ENCODE results near the gene LRRC4.
A peak's percentile ranks its signal among the peaks of the same experiment; 100 is the strongest.

LRRC4 gene

GRCh38 chr7:128063088-128063487, 31.9 kb upstream of the LRRC4 start:
- ChIA-PET CTCF (interaction anchor here (0.7 to 1.7 kb wide), 3 partner anchors 12 to 355 kb away, joined by 3 to 5 read pairs (median 3); no protein-coding TSS in a partner anchor), POLR2A (no interaction called here)

DNA sequence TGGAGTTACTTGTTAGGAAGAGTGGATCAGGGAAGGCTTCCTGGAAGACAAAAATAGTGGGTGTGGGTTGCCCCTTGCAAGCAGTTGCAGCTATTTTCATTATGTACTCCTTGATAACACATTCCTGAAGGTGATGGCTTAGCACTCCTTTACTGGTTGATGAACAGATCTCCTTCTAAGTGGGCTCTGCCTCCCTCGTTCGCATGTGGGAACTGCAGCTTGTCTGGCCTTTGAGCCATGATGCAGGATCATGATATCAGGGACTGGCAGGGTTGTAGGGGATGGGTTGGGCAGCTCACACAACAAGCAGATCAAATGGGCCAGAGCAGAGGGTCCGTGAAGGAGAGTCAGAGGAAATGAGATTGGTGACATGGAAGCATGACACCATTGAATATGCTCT, 28.8 kb upstream of the LRRC4 start:
- ChIA-PET CTCF (interaction anchor here (1.0 to 2.2 kb wide), 4 partner anchors 9 to 150 kb away, joined by 3 to 13 read pairs (median 4); no protein-coding TSS in a partner anchor), POLR2A (no interaction called here)
- TF ChIP-seq, protein P1, sequence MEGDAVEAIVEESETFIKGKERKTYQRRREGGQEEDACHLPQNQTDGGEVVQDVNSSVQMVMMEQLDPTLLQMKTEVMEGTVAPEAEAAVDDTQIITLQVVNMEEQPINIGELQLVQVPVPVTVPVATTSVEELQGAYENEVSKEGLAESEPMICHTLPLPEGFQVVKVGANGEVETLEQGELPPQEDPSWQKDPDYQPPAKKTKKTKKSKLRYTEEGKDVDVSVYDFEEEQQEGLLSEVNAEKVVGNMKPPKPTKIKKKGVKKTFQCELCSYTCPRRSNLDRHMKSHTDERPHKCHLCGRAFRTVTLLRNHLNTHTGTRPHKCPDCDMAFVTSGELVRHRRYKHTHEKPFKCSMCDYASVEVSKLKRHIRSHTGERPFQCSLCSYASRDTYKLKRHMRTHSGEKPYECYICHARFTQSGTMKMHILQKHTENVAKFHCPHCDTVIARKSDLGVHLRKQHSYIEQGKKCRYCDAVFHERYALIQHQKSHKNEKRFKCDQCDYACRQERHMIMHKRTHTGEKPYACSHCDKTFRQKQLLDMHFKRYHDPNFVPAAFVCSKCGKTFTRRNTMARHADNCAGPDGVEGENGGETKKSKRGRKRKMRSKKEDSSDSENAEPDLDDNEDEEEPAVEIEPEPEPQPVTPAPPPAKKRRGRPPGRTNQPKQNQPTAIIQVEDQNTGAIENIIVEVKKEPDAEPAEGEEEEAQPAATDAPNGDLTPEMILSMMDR (IDR thresholded peaks at IDR 0.05; ENCODE audit: insufficient read depth, low read length, missing control alignments), result no peak
- DNase-seq (ENCODE audit: low read depth, low spot score), result no peak
- no peak overlapping the region for H3K4me3 ChIP-seq (ENCODE audit: low read depth, low read length)

More at GRCh38 chr7:128063088-128063487, 31.9 kb upstream of the LRRC4 start:
- TF ChIP-seq, protein P1 (IDR thresholded peaks at IDR 0.05; ENCODE audit: insufficient read depth, low read length, missing control alignments), result no peak
- no peak overlapping the region for H3K4me3 ChIP-seq (ENCODE audit: low read depth, low read length)
- no peak for DNase-seq (ENCODE audit: low read depth, low spot score)

DNA sequence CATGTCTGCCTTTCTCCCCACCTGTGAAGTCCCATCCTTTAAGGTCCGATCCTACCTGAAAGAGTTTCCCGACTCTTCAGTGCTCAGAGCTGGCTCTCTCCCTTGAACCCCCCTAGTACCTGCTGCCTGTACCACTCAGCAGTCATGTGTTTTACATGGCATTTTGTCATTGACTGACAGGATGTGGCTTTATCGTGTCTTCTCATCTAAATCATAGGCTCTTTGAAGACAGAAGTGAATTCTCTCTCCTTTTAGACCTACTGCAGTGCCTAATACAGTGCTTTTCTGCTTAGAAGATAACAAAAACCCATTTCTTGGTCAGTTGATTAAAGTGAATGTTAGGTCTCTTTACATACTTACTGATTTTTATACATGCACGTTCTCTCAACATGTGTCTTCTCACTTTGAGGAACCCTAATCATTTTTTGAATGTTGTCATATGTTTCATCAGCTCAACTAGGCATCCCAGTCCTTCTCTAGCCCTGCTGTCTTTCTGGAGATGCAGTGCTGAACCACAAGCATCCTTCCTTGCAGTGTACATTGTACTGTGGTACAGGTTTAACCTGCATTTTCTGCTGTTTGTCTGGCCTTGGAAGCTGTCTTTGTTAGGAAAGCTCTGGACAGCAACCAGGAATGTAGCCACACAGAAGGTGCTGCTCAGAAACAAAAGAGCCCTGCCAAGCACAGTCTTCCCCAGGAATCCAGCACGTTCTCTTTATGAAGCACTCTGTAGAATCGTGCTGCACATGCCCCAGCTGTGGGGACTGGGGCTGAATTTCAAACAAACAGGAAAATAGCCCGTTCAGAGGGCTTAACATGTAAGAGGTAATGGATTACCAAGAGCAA, 28.1 kb upstream of the LRRC4 start:
- ChIA-PET POLR2A (no interaction called here), CTCF (interaction anchor here (1.0 to 2.2 kb wide), 5 partner anchors 9 to 150 kb away, joined by 3 to 5 read pairs (median 3); no protein-coding TSS in a partner anchor)
- TF ChIP-seq, protein P1 (IDR thresholded peaks at IDR 0.05; ENCODE audit: insufficient read depth, low read length, missing control alignments), result no peak
- no peak for DNase-seq (ENCODE audit: low read depth, low spot score)
- H3K4me3 ChIP-seq (ENCODE audit: low read depth, low read length), result no peak overlapping the region

GRCh38 chr7:128057909-128058308, 26.7 kb upstream of the LRRC4 start:
- CTCF ChIA-PET, result interaction anchor here (0.8 to 1.6 kb wide), 6 partner anchors 15 to 349 kb away, joined by 3 to 8 read pairs (median 3); no protein-coding TSS in a partner anchor
- TF ChIP-seq, protein P1 (IDR thresholded peaks at IDR 0.05; ENCODE audit: insufficient read depth, low read length, missing control alignments), result no peak
- H3K4me3 ChIP-seq (ENCODE audit: low read depth, low read length), result no peak overlapping the region
- DNase-seq (ENCODE audit: low read depth, low spot score), result no peak
- POLR2A ChIA-PET, result no interaction called here

- POLR2A ChIA-PET, result no interaction called here
- TF ChIP-seq, protein P1 (IDR thresholded peaks at IDR 0.05; ENCODE audit: insufficient read depth, low read length, missing control alignments), result no peak
- CTCF ChIA-PET, result interaction anchor here (1.0 to 1.6 kb wide), 4 partner anchors 13 to 349 kb away, joined by 4 to 8 read pairs (median 4); no protein-coding TSS in a partner anchor
- peak; percentile 65 for DNase-seq (ENCODE audit: low read depth, low spot score)
- H3K4me3 ChIP-seq (ENCODE audit: low read depth, low read length), result no peak overlapping the region
Measured at GRCh38 chr7:128056901-128057300, 25.7 kb upstream of the LRRC4 start.

- no peak overlapping the region for H3K4me3 ChIP-seq (ENCODE audit: low read depth, low read length)
- TF ChIP-seq, protein P1 (IDR thresholded peaks at IDR 0.05; ENCODE audit: insufficient read depth, low read length, missing control alignments), result no peak
- POLR2A ChIA-PET, result no interaction called here
- CTCF ChIA-PET, result interaction anchor here (0.8 to 1.6 kb wide), 4 partner anchors 10 to 347 kb away, joined by 3 to 5 read pairs (median 4); no protein-coding TSS in a partner anchor
- no peak for DNase-seq (ENCODE audit: low read depth, low spot score)
Measured at GRCh38 chr7:128055637-128056036, 24.4 kb upstream of the LRRC4 start.

Data from AG04449 (cell line).